HT1080 (cell line): ENCODE measurements around the gene DMPK. TPM values are rescaled to one million over a fixed set of nuclear protein-coding genes. Genes with fewer than 3 reads are reported as not detected.

Source experiments
- DNase-seq: peaks from one replicate; pipeline ENCODE4 v3.0.0-alpha.2; 2015; ENCODE audit warnings: low read depth
- polyA plus RNA-seq, 2 experiments: library from polyadenylated mRNA; depleted of rRNA; stranded (reverse); fragments of >200 nt; gene quantifications; 2 replicates each; pipeline ENCODE4 v1.2.3, GENCODE V29; 2015
- total RNA-seq: library from RNA; depleted of rRNA; stranded (reverse); fragments of >200 nt; shearing (Covaris generic); gene quantifications from 2 replicates; pipeline ENCODE4 v1.2.3, GENCODE V29; 2014; rRNA removed

DMPK gene
- 7.0 and 10.1 TPM in 2 replicates for total RNA-seq
- 7.2 and 7.9 TPM in 2 replicates for polyA plus RNA-seq (2015; cell fraction: cytosol; rRNA removed)
- 78.4 and 89.6 TPM in 2 replicates for polyA plus RNA-seq (2015; cell fraction: nucleus; rRNA removed)

- no peak for DNase-seq
Observed at GRCh38 chr19:45782162-45782691, at the start of gene DMPK. Gene DMPK, minus strand, starts transcription at chr19:45782490. Its CDS starts 138 bp downstream, at chr19:45782352.

DNA sequence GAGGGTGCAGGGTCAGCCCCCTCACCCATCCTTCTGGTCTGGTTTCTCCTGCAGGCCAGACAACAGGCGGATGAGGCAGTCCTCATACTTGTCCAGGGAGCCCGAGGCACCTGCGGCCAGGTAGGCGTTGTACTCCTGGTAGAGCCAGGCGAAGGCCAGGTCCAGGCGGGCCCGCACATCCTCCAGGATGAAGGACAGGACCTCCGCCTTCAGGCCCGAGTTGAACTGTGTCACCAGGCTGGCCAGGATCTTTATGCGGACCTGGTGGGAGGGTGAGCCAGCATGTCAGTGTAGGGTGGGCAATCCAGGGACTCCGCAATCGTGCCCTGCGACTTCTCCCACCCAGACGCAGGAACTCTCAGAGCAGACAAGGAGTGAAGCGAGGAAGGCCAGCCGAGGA, 46.7 kb upstream of the DMPK start:
- DNase-seq, result no peak

GRCh38 chr19:45828523-45828922, 46.2 kb upstream of the DMPK start:
- no peak for DNase-seq

DNA sequence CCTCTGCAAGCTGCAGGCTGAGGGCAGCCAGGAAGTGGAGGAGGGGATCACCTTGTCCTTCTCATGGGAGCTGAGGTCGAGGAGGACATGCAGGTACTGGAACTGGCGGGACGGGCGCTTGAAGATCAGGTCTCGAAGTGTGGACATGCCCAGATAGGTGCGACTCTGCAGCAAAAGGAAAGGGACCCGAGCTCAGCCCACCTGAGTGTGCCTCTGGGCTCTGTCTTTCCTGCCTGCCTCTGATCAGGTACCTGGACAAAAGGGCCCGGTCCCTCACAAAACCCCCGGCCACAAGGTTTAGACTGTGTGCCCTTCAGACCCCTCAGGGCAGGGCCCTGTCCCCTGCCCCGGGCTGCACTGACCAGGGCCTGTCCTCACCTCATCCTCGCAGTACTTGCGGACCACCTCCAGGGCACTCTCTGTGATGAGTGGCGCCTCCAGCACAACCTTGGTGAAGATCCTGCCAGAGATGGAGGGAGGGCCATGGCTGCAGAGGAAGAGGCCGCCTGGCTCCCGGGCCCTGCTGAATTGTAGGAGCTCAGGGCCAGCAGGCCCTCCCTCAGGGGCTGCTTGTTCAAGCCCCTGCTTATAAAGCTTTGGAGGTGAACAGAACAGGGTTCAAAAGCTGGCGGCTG, 45.3 kb upstream of the DMPK start:
- no peak for DNase-seq

DNA sequence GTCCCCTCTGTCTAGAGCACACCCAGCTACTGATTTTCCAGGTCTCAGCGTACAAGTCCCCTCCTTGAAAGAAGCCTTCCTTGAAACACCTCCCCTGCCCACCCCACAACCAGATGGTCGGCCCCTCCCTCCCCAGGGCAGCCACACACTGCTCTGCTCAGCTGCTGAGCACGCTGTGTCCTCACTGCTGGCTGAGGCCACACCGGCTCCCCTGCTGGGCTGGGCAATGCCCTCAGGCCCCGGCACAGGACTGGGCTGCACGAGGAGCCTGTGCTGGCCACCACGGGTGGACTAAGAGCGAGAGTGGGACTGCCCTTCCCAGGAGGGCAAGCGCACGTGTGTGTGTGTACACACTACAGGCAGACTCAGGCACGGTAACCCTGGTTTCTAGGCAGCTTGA, 44.6 kb upstream of the DMPK start:
- DNase-seq, result no peak

GRCh38 chr19:45825917-45826893, 43.9 kb upstream of the DMPK start:
- DNase-seq, result no peak

DNA sequence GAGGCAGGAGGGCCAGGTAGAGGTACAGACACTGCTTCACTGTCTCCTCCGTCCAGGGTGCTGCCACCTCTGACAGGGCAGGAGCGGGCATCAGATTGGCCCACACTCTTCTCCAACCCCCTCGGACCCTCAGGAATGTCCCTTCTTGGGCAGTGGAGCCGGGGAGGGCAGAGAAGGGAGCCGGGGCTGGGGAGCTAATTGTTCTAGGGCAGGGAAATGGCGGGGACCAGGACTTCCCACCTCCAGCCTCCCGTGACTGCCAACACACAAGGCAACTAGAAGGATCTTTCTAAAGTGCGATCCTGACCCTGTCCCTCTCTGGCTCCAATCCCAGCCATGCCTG, 42.9 kb upstream of the DMPK start:
- DNase-seq, result no peak

DNA sequence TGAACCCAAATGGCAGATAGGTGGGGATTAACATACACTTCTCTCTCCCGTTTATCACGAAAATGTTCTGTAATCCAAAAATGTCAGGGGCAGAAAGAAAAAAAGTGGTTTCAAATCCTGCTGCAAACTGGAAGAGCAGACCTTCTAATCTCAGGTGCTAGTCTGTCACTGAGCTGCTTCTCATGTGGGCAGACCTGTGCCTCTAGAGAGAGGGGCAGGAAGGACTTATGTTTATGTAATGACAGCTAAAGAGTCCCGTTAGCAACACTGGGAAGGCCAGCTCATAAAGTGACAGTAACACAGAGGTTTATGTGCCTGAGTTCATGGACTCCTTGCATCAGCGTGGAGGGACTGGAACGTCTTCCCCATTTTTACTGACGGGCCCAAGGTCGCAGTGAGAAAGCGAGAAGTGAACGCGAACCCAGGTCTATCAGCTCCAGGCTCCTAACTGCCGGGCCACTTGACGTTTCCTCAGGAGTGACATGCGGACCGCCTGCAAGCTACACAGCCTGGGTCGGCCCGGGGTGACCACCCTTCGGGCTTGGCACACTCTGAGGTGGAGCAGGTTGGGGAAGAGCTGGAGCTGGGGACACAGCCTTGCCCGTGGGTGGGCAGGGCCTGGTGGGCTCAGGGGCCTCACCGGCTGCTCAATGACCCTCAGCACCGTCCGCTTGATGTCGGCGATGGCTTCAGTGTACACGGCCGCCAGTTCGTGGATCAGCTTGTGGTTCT, 42.4 kb upstream of the DMPK start:
- no peak for DNase-seq

- DNase-seq, result no peak
Observed at GRCh38 chr19:45824041-45824471, 41.8 kb upstream of the DMPK start.

DNA sequence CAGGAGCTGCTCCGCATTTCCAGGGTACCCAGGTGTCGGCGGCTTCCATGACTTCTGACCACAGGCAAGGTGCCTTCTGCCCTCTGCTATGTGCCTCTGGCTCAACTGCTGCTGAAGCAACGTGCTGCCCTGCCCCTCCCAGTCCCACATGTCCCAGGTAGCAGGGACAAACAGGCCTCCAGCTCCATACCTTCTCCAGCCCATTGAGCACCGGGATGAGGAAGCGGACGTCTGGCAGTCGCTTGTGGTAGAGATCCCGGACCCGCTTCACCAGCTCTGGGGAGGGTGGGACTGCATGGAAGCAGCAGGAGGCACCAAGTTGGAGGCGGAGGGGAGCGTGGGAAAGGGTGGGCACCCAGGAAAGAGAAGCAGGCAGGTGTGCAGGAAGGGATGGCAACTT, 40.9 kb upstream of the DMPK start:
- DNase-seq, result no peak

DNA sequence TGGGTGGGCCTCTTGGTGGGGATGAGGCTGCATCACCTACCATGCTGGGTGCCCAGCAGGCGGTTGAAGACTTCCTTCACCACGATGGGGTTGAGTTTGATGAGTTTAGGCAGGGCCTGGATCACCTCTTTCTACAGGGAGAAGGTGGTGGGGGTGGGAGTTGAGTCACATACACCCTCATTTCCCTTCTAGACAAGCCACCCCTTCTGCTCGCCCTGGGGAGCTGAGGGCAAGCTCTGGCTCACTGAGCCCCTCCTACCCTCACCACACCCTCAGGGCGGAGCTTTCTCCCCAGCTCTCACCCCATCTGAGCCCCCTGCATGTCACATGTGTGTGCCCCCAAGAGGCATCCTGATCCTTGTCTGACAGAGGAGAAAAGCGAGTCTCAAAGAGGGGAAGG, 40.4 kb upstream of the DMPK start:
- no peak for DNase-seq

DNA sequence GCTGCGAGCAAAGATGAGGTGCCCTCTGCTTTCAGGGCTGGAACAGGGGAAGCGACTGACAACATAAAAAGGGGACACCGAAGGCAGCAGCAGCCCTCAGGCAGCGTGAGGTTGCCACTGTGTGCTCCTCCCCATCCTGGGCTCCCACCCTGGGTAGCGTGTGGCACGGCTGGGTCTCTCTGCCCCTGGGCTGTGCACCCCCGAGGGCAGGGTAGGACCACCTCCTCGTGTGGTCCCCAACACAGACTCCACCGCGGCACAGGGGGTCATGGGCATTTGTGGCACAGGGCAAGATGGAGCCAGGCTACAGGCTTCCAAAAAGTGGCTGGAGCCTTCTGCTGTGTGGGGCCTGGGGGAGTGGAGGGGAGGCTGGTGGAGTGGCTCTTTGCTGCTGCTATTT, 39.3 kb upstream of the DMPK start:
- DNase-seq, result no peak

DNA sequence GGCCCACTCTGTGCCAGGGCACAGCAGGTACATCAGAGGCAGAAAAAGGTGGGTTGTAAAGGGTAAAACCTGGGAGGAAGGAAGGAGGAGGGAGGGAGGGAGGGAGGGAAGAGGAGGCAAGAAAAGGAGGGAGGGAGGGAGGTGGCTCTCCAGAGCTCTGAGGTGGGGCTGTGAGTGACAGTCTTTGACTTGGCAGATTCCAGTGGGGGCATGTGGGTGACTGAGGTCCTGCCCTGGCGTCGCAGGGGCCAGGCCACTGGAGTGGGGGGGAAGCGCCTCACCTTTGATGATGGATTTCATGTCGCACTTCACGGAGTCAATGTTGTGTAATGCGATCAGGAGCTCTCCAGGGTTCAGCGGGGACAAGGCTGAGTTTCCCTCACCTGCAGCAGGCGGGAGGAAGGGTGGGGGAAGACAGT, 38.8 kb upstream of the DMPK start:
- no peak for DNase-seq

DNA sequence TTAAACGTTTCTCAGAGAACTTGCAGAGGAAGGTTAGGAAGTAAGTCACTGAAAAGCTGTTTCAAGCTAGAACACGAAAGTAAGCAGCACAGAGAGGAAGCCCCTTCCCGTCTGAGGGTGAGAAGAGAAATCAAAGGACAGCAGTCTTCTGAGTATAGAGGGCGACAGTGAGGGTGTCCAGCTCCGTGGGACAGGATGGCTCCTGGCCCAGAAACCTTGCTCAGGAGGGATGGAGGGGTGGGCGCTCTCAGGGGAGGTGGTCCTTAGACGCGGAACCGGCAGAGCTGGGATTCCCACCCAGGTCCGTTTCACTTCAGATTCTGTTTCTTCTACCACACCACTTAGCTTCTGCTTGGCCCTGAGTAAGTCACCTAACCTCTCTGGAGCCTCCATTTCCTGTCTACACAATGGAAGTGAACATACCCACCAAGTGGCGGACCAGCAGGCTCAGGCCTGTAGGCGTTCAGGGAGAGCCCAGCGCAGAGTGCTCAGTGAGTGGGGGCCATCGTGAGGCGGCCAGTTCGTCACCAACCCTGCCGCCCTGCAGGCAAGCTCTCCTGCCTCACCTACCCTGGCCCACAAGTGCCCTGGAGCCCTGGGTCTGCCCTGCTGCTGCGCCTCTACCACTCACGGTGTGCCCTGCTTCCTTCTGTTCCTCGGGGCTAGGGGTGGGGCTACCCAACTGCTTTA, 38.3 kb upstream of the DMPK start:
- DNase-seq, result no peak

- DNase-seq, result no peak
Observed at GRCh38 chr19:45819769-45820168, 37.5 kb upstream of the DMPK start.

DNA sequence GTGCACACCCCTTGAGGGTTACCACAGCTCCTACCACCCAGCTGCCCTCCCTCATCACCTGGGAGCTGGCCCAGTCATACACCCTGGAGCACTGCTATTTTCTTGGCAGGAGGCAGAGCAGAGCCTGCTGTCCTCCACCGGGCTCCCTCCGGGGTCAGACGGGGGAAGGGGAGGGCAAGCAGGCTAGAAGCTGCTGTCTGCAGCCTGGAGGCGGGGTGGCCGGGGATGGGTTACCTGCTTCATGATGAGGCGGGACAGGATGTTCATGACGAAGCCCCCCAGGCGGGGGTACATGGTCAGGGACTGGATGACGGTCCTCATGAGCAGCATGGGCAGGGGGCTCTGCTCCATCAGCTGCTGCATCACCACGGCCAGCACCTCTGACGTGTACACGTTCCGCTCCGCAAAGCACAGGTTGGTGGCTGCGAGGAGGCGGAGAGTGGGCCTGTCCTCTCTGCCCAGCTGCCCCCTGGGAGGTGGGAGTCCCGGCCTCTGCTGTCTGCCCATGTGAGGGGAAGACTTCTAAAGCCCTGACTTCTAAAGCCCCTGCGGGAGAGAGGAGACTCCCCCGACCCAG, 35.5 kb upstream of the DMPK start:
- DNase-seq, result no peak

GRCh38 chr19:45817010-45817724, 34.9 kb upstream of the DMPK start:
- peak; percentile 92 for DNase-seq

DNA sequence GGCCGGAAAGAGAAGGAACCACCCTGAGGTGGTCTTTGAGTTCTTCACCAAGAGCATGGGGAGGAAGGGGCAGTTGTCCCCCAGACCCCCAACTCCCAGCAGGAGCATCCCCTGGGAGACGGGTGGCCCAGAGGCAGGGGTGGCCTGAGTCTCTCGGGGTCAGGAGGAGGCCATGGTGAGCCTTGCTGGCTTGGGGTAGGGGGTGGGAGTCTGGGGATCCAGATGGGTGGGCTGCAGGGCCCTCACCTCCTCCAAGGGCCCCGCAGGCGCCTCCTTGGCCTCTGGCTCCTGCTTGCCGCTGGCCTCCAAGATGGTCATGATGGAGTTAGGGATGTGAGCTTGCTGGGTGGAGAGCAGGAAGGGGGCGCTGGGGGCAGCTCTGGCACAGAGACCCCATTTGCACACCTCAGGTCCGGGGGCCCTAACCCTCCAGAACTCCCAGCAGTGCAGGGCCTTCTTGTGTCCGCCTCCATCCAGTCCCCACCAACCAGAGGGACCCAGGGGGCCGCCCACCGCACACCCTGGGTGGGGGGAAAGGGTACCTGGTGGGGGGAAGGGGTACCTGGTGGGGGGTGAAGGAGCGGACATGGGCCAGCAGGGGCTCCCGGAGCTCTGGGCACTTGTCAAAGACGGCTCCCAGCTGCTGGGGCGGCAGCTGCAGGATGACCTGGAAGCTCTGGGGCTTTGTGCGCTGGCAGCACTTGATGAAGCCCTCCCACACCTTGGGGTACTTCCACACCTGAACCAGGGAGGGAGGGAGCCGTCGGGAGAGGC, 34.1 kb upstream of the DMPK start:
- DNase-seq, result no peak
